Heart left ventricle (tissue), 16 donors: ENCODE measurements around the gene LRRC23. TPM values are rescaled to one million over a fixed set of nuclear protein-coding genes. Genes with fewer than 3 reads are reported as not detected.

Source experiments
- ATAC-seq, 4 donors: fragments of 200-7000 bp; cut with Tn5 transposase; one replicate each; pipeline ENCODE4 v1.9.1; 2020 to 2022; ENCODE audit warnings: moderate library complexity in 4 of 4, mild to moderate bottlenecking in 3 of 4, moderate number of reproducible peaks in 1 of 4
- DNase-seq, 5 donors: peaks; one replicate each; pipeline ENCODE4 v3.0.0-alpha.2; 2020
- H3K27ac ChIP-seq, 12 donors: fragments of 200-600 bp; sonication (generic) in 4 of 12; one replicate each; pipeline versions ENCODE4 v1.5.0 to v1.8.0; 2016 to 2022; ENCODE audit warnings: mild to moderate bottlenecking in 2 of 12
- H3K27me3 ChIP-seq, 9 donors: fragments of 200-600 bp; sonication (generic) in 2 of 9; one replicate each; pipeline versions ENCODE4 v1.5.1 to v1.8.0; 2016 to 2022; ENCODE audit warnings: mild to moderate bottlenecking in 3 of 9
- H3K36me3 ChIP-seq, 9 donors: fragments of 200-600 bp; sonication (generic) in 2 of 9; one replicate each; pipeline versions ENCODE4 v1.5.0 to v1.8.0; 2018 to 2022; ENCODE audit warnings: mild to moderate bottlenecking in 2 of 9
- H3K4me1 ChIP-seq, 12 donors: fragments of 200-600 bp; sonication (generic) in 4 of 12; one replicate each; pipeline versions ENCODE4 v1.5.0 to v1.8.0; 2016 to 2022; ENCODE audit warnings: mild to moderate bottlenecking in 3 of 12
- H3K4me3 ChIP-seq, 12 donors: fragments of 200-600 bp; sonication (generic) in 4 of 12; one replicate each; pipeline versions ENCODE4 v1.5.0 to v1.8.0; 2017 to 2022; ENCODE audit warnings: mild to moderate bottlenecking in 9 of 12, moderate library complexity in 4 of 12
- H3K9me3 ChIP-seq, 12 donors: fragments of 200-600 bp; sonication (generic) in 4 of 12; one replicate each; pipeline versions ENCODE4 v1.5.0 to v1.8.0; 2016 to 2022; ENCODE audit warnings: mild to moderate bottlenecking in 1 of 12
- CTCF ChIP-seq, 12 donors: fragments of 200-600 bp; sonication (generic) in 4 of 12; IDR thresholded peaks; one replicate each; pipeline versions ENCODE4 v1.5.0 to v1.8.0; 2018 to 2022; ENCODE audit warnings: antibody characterized with exemption in 12 of 12, mild to moderate bottlenecking in 5 of 12
- POLR2A ChIP-seq, 2 donors: fragments of 450-650 bp; IDR thresholded peaks; one replicate each; pipeline ENCODE4 v1.6.1; 2017; ENCODE audit warnings: antibody characterized with exemption in 2 of 2, mild to moderate bottlenecking in 2 of 2, moderate library complexity in 2 of 2
- WGBS, 4 donors: extraction: QIAGEN DNeasy Blood & Tissue Kit in 2 of 4; methylation state at CpG; one replicate each; pipeline versions ENCODE4 v1.1.5 to v1.1.7; 2013 to 2018; 5-methylcytosine and 5-hydroxymethylcytosine counted together
- intact Hi-C, 10 donors: fragments of 100-400 bp; cut with DNase I; formaldehyde crosslinking; loops; one replicate each; pipeline versions ENCODE4 v1.11.1 to v1.14.2; 2022
- polyA plus RNA-seq, 2 donors: library from polyadenylated mRNA; stranded (reverse); fragments of 200-250 nt; gene quantifications; one replicate each; pipeline ENCODE4 v1.2.3, GENCODE V29; 2013
- total RNA-seq, 9 donors: library from RNA; depleted of rRNA in 2 of 9; stranded (reverse); fragments of >200 nt in 2 of 9; fragmentation: NEBNext Ultra II Directional in 3 of 9; extraction: Animal tissue kit (Norgen Biotek cat#: 25700) in 3 of 9; gene quantifications; one replicate each; pipeline versions ENCODE4 v1.1.0 to v1.2.4, GENCODE V29; 2016 to 2023
- donor health status: ischemic (EF 13 %, LVEDD 7.1; RV severe dilation, severe dysfunction).
- donor health status: healthy with polysubstance abuse.
- donor health status: DM: no; HTN: yes; CAD: no.
- donor health status: DM: no; HTN: no; CAD: no.
- donor health status: ischemic (EF 25% LVEDD 6.9; RV normal size, moderate dysfunction).
- donor health status: ischemic (EF 25% LVEDD 5.7; RV mildly dilated, moderate dysfunction).
- donor health status: healthy.
- donor health status: DM: yes; HTN: yes; CAD: no.
- donor health status: ischemic (EF 35%, LVEDD 5.7; RV mildly dilated, moderate dysfunction).
- donor health status: nonischemic (EF 11% LVEDD 7.7; RV severe dilation, severe dysfunction).
- donor health status: DM: yes; HTN: yes; CAD: no.
- donor health status: PGD.
- donor health status: ischemic (EF 29% LVEDD 5.4; RV normal size, mild dysfunction).
- donor health status: nonischemic (EF 23%, LVEDD 6.1; RV moderate dilation, normal function).

The LRRC23 gene
- total and polyA plus RNA-seq, 11 donors = 8.2 to 15.3 (median 11.3) TPM

GRCh38 chr12:6921539-6921938, 16.9 kb downstream of the LRRC23 start:
- 81 to 90% (median 85%) methylated on average over 7 of the region's 7 CpGs for WGBS, 4 donors
- ATAC-seq = no peak
- no peak overlapping the region for H3K27ac ChIP-seq
- H3K27me3 ChIP-seq = no peaks in the 10 kb centered on the region
- H3K9me3 ChIP-seq = no peaks in the 10 kb centered on the region
- DNase-seq = peak in 1 of 5 donors; percentile 11
- intact Hi-C loops = loop anchor here in 2 of 10 donors (5.0 kb wide), 1 partner anchor 171 kb away; the partner anchor contains the start of gene C1R (in 2 of the 2)
- H3K36me3 ChIP-seq = peaks cover 0 to 12% (median 0%) of the 10 kb centered on the region in 9 donors
- H3K4me1 ChIP-seq = peaks cover 4 to 45% (median 25%) of the 10 kb centered on the region in 12 donors
- H3K4me3 ChIP-seq = no peak overlapping the region
- no peak for TF ChIP-seq CTCF (IDR thresholded peaks at IDR 0.05)
- TF ChIP-seq POLR2A (IDR thresholded peaks at IDR 0.05) = no peak

GRCh38 chr12:6921996-6922946, 17.6 kb downstream of the LRRC23 start:
- Histone ChIP-seq H3K27ac (no peak overlapping the region), H3K4me3 (no peak overlapping the region), H3K9me3 (no peaks in the 10 kb centered on the region), H3K27me3 (no peaks in the 10 kb centered on the region), H3K36me3 (peaks cover 0 to 11% (median 0%) of the 10 kb centered on the region in 9 donors), H3K4me1 (peaks cover 4 to 52% (median 32%) of the 10 kb centered on the region in 12 donors)
- TF ChIP-seq CTCF (IDR thresholded peaks at IDR 0.05) (no peak), POLR2A (IDR thresholded peaks at IDR 0.05) (no peak)
- 77 to 87% (median 83%) methylated on average over 8 to 9 of the region's 9 CpGs for WGBS, 4 donors
- DNase-seq (peak in 1 of 5 donors; percentile 18), ATAC-seq (no peak)
- intact Hi-C loops = loop anchor here in 2 of 10 donors (5.0 kb wide), 1 partner anchor 170 kb away; the partner anchor contains the start of gene C1R (in 2 of the 2)

- peaks cover 0 to 8% (median 0%) of the 10 kb centered on the region in 9 donors for H3K36me3 ChIP-seq
- no peak overlapping the region for H3K27ac ChIP-seq
- H3K27me3 ChIP-seq = no peaks in the 10 kb centered on the region
- no peak for ATAC-seq
- WGBS, 4 donors = 78 to 84% (median 83%) methylated on average over 10 of the region's 10 CpGs
- H3K4me1 ChIP-seq = peaks cover 4 to 53% (median 32%) of the 10 kb centered on the region in 12 donors
- no peak overlapping the region for H3K4me3 ChIP-seq
- H3K9me3 ChIP-seq = no peaks in the 10 kb centered on the region
- intact Hi-C loops = loop anchor here in 2 of 10 donors (5.0 kb wide), 1 partner anchor 169 kb away; the partner anchor contains the start of gene C1R (in 2 of the 2)
- TF ChIP-seq POLR2A (IDR thresholded peaks at IDR 0.05) (no peak), CTCF (IDR thresholded peaks at IDR 0.05) (no peak)
- peak in 1 of 5 donors; percentile 9 for DNase-seq
Observed at GRCh38 chr12:6923003-6923732, 18.5 kb downstream of the LRRC23 start.
